GM06990 (cell line): ENCODE measurements around the gene CD19.

Experiments
- DNase-seq: peaks from one replicate; pipeline ENCODE4 v3.0.0-alpha.2; 2011; ENCODE audit not compliant: insufficient read length; ENCODE audit errors: extremely low read depth
- H3K27me3 ChIP-seq: replicated peaks from 2 replicates; pipeline ENCODE4 v1.6.0; 2011; ENCODE audit warnings: low read length; ENCODE audit not compliant: control insufficient read depth, insufficient read depth
- H3K36me3 ChIP-seq: 2 replicates; pipeline ENCODE4 v1.5.1; 2011; ENCODE audit warnings: low read length; ENCODE audit not compliant: control insufficient read depth, insufficient read depth
- H3K4me3 ChIP-seq: replicated peaks from 2 replicates; pipeline ENCODE4 v1.5.1; 2011; ENCODE audit warnings: low read depth, mild to moderate bottlenecking, control low read depth, low read length
- TF ChIP-seq, protein P1 (sequence below): IDR thresholded peaks from 2 replicates; pipeline ENCODE4 v1.5.1; 2011; ENCODE audit warnings: low read length, control low read depth, mild to moderate bottlenecking, inconsistent platforms; ENCODE audit not compliant: insufficient read depth, poor library complexity, severe bottlenecking

Gene CD19

DNA sequence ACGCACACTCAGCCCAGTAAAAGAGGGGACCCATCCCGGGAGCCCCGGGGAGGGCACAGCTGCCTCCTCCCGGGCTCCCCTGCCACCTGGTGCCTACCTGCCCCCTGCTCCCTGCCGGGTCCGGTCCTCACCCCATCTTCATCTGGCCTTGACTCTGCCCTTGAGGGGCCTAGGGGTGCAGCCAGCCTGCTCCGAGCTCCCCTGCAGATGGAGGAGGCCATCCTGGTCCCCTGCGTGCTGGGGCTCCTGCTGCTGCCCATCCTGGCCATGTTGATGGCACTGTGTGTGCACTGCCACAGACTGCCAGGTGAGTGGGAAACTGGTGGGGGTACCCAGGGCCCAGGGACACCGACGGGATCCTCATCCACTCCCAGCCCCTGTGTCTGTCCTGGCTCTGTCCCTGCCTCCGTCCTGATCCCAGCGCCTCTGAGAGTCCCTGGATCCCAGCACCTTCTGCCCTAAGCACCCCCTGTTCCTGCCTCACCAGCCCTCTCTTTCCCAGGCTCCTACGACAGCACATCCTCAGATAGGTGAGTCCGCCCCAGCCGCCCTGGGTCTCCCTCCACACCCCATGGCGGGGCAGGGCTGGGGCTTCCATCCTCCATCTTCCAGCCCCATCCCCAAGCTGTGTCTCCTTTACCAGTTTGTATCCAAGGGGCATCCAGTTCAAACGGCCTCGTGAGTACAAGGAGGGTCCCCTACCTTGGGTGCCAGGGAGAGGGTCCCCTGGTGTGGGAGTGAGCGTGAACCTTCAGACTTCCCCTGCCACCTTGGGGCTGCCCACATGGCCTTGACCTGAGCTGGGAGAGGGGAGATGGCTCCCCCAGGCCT lies 53.7 kb downstream of the CD19 start:
- Histone ChIP-seq H3K4me3 (peak overlapping the region; percentile 49), H3K36me3 (peaks cover 18% of the 10 kb centered on the region), H3K27me3 (no peaks in the 10 kb centered on the region)
- no peak for DNase-seq
- TF ChIP-seq, protein P1, sequence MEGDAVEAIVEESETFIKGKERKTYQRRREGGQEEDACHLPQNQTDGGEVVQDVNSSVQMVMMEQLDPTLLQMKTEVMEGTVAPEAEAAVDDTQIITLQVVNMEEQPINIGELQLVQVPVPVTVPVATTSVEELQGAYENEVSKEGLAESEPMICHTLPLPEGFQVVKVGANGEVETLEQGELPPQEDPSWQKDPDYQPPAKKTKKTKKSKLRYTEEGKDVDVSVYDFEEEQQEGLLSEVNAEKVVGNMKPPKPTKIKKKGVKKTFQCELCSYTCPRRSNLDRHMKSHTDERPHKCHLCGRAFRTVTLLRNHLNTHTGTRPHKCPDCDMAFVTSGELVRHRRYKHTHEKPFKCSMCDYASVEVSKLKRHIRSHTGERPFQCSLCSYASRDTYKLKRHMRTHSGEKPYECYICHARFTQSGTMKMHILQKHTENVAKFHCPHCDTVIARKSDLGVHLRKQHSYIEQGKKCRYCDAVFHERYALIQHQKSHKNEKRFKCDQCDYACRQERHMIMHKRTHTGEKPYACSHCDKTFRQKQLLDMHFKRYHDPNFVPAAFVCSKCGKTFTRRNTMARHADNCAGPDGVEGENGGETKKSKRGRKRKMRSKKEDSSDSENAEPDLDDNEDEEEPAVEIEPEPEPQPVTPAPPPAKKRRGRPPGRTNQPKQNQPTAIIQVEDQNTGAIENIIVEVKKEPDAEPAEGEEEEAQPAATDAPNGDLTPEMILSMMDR, result no peak

GRCh38 chr16:28986046-28986445 lies 54.3 kb downstream of the CD19 start:
- DNase-seq, result no peak
- no peak overlapping the region for H3K4me3 ChIP-seq
- H3K27me3 ChIP-seq, result no peaks in the 10 kb centered on the region
- TF ChIP-seq, protein P1, result no peak
- H3K36me3 ChIP-seq, result peaks cover 18% of the 10 kb centered on the region

DNA sequence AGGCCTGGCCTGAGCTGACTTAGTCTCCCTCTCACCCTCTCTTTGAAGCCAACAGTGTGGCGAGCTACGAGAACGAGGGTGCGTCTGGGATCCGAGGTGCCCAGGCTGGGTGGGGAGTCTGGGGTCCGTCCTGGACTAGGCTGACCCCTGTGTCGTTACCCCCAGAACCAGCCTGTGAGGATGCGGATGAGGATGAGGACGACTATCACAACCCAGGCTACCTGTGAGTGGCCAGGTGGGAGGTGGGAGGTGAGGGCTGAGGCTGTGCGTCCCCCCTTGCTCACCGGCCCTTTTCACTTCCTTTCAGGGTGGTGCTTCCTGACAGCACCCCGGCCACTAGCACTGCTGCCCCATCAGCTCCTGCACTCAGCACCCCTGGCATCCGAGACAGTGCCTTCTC lies 54.7 kb downstream of the CD19 start:
- no peak overlapping the region for H3K4me3 ChIP-seq
- no peaks in the 10 kb centered on the region for H3K27me3 ChIP-seq
- peaks cover 18% of the 10 kb centered on the region for H3K36me3 ChIP-seq
- TF ChIP-seq, protein P1, result no peak
- no peak for DNase-seq

GRCh38 chr16:28987170-28987853 lies 55.5 kb downstream of the CD19 start:
- H3K4me3 ChIP-seq, result no peak overlapping the region
- no peak for DNase-seq
- peaks cover 11% of the 10 kb centered on the region for H3K36me3 ChIP-seq
- H3K27me3 ChIP-seq, result no peaks in the 10 kb centered on the region
- TF ChIP-seq, protein P1, result no peak
